ENCODE results near the gene MCTP1.

The MCTP1 gene

GRCh38 chr5:94810281-94810680 is 474.6 kb downstream of the MCTP1 start:
- DNase-seq, result no peak

- no peak for DNase-seq
Observed at GRCh38 chr5:94808497-94808896, 476.4 kb downstream of the MCTP1 start.

- DNase-seq, result no peak
Observed at GRCh38 chr5:94807985-94808384, 476.9 kb downstream of the MCTP1 start.

- DNase-seq, result no peak
Observed at GRCh38 chr5:94802450-94802849, 482.4 kb downstream of the MCTP1 start.

GRCh38 chr5:94796586-94796985 is 488.3 kb downstream of the MCTP1 start:
- DNase-seq, result no peak

- DNase-seq, result no peak
Observed at GRCh38 chr5:94793816-94794198, 491.1 kb downstream of the MCTP1 start.

GRCh38 chr5:94793113-94793815 is 491.6 kb downstream of the MCTP1 start:
- DNase-seq, result no peak

- DNase-seq, result no peak
Observed at GRCh38 chr5:94791829-94792228, 493.1 kb downstream of the MCTP1 start.

GRCh38 chr5:94788527-94788926 is 496.4 kb downstream of the MCTP1 start:
- DNase-seq, result no peak

- DNase-seq, result no peak
Observed at GRCh38 chr5:94784536-94785505, 500.1 kb downstream of the MCTP1 start.

- no peak for DNase-seq
Observed at GRCh38 chr5:94782383-94782782, 502.5 kb downstream of the MCTP1 start.

- DNase-seq, result no peak
Observed at GRCh38 chr5:94779684-94780083, 505.2 kb downstream of the MCTP1 start.

GRCh38 chr5:94778732-94779131 is 506.2 kb downstream of the MCTP1 start:
- DNase-seq, result peak; percentile 19

GRCh38 chr5:94778299-94778698 is 506.6 kb downstream of the MCTP1 start:
- DNase-seq, result peak; percentile 22

- peak; percentile 20 for DNase-seq
Observed at GRCh38 chr5:94777056-94777880, 507.6 kb downstream of the MCTP1 start.

GRCh38 chr5:94776167-94776566 is 508.7 kb downstream of the MCTP1 start:
- no peak for DNase-seq

- no peak for DNase-seq
Observed at GRCh38 chr5:94775088-94775487, 509.8 kb downstream of the MCTP1 start.

- no peak for DNase-seq
Observed at GRCh38 chr5:94771742-94772141, 513.2 kb downstream of the MCTP1 start.

- no peak for DNase-seq
Observed at GRCh38 chr5:94769996-94770395, 514.9 kb downstream of the MCTP1 start.

- no peak for DNase-seq
Observed at GRCh38 chr5:94761786-94762185, 523.1 kb downstream of the MCTP1 start.

- DNase-seq, result no peak
Observed at GRCh38 chr5:94761055-94761454, 523.8 kb downstream of the MCTP1 start.

GRCh38 chr5:94759961-94760360 is 524.9 kb downstream of the MCTP1 start:
- DNase-seq, result no peak

- DNase-seq, result no peak
Observed at GRCh38 chr5:94759022-94759421, 525.9 kb downstream of the MCTP1 start.

Measured in right kidney (tissue), 1 donor.